DMS153 treated with DMSO at 0.1 percent for 48 hours (cell line): Measurements from ENCODE around the gene RELA.
"Not testable (repeated sequence)": the region's sequence is repeated elsewhere in the genome, so short reads cannot be mapped to it uniquely, and the experiment has no call there.

ENCODE experiments used
- DNase-seq: peaks from one replicate; lab custom pipeline; 2025; ENCODE audit not compliant: unreplicated experiment; lab: John Stamatoyannopoulos, UW

The RELA gene

DNA sequence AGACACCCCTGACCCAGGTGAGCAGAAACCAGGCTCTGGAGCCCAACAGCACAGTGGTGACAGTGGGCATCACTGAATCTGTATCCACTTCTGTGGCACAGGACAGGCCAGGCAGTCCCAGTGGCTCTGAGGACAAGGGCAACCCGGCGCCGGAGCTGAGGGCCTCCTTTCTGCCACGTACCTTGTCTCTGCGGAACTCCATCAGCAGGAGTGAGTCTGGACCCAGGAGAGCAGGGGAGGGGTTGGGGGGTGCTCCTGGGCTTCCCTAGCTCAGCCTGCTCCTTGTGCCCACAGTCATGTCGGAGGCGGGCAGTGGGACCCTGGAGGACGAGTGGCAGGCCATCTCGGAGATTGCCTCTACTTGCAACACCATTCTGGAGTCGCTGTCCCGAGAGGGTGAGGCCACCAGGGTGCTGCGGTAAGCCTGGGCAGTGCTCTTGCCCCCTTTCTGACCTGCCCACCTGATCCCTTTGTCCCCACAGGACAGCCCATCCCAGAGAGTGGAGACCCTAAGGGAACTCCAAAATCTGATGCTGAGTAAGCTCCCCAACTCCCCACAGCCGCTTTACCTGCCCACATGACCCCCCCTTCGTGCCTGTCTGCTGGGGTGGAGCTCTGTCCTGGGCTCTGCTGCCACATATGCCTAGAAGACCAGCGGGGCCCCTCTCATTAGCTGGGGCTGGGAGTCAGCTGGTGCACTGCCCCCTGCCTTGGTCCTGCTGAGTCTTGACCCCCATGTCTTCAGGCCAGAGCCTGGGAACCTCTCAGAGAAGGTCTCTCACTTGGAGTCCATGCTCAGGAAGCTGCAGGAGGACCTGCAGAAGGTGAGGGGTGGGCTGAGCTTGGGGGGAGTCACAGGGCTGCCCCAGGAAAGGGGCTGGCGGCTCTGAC, 12.8 kb downstream of the RELA start:
- no peak for DNase-seq

DNA sequence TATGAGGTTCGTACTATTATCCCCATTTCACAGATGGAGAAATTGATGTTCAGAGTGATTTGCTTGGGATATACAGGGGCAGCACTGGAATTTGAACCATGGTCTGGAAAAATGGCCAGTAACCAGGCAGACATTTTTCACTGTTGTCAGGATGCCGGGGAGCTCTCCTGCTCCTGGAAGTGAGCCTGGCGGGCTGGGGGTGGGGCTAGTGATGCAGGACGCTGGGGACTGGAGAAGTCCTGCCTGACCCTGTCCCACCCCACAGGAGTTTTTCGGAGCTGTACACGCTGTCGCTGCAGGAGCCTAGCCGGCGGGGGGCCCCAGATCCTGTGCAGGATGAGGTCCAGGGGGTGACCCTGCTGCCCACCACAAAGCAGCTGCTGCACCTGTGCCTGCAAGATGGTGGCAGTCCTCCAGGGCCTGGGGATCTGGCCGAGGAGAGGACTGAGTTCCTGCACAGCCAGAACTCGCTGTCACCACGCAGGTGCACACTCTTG, 13.7 kb downstream of the RELA start:
- no peak for DNase-seq

DNA sequence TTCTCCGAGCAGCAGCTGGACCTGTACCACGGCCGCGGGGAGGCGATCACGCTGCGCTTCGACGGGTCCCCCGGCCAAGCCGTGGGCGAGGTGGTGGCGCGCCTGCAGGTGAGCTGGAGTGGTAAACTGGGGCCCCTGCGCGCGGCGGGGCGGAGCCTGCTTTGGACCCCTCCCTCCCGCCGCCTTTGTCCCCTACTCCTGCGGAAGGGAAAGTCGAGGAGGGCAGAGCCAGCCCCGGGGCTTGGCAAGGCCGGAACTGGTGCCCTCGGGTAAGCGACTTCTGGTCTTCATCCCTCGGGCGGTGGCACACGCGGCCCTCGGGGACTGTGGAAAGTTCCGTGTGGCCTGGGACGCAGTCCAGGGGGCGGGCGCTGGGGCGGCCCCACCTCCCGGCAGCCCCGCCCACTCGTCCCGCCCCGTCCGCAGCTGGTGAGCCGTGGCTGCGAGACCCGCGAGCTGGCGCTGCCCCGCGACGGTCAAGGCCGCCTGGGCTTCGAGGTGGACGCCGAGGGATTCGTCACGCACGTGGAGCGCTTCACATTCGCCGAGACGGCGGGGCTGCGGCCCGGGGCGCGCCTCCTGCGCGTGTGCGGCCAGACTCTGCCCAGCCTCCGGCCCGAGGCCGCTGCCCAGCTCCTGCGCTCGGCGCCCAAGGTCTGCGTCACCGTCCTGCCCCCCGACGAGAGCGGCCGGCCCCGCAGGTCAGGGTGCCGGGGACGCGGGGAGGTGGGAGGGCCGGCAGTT, 15.6 kb downstream of the RELA start:
- DNase-seq = peak; percentile 14

DNA sequence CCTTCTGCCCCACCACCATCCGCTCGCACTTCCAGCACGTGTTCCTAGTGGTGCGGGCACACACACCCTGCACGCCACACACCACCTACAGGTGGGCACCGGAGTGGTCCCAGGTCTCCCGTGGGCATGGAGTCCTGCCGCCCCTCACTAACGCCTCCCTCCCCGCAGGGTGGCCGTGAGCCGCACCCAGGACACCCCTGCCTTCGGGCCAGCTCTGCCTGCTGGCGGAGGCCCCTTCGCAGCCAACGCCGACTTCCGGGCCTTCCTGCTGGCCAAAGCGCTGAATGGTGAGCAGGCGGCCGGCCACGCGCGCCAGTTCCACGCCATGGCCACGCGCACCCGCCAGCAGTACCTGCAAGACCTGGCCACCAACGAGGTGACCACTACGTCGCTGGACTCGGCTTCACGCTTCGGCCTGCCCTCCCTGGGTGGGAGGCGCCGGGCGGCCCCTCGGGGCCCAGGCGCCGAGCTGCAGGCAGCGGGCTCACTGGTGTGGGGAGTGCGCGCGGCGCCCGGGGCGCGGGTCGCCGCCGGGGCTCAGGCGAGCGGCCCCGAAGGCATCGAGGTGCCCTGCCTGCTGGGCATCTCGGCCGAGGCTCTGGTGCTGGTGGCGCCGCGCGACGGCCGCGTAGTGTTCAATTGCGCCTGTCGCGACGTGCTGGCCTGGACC, 16.3 kb downstream of the RELA start:
- no peak for DNase-seq

DNA sequence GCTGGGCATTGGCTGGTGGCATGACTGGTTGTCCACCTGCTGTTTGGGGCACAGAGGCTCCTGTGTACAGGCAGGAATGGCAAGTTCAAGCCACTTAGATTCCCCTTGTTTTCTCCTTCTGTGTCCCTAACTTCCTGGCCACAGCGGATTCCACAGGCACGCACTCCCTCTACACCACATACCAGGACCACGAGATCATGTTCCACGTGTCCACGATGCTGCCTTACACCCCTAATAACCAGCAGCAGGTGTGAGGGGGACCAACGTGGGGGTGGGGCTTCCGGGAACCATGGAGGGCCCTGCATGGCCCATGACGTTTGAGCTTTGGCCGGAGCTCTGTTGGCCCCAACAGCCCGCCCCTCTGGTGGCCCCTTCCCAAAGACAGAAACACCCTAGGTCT, 17.0 kb downstream of the RELA start:
- DNase-seq = no peak

DNA sequence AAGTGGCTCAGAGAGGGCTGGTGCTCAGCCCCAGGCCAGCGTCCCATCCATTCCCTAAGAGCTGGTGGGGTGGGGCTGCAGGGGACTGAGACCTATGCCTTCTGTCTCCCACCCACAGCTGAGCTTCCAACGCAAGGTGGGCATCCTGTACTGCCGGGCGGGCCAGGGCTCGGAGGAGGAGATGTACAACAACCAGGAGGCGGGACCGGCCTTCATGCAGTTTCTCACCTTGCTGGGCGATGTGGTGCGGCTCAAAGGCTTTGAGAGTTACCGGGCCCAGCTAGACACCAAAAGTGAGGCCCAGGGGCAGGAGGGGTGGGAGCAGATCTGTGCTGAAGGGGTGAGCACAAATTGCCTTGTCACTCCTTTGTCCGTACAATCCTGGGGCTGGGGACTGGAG, 17.9 kb downstream of the RELA start:
- DNase-seq = no peak

DNA sequence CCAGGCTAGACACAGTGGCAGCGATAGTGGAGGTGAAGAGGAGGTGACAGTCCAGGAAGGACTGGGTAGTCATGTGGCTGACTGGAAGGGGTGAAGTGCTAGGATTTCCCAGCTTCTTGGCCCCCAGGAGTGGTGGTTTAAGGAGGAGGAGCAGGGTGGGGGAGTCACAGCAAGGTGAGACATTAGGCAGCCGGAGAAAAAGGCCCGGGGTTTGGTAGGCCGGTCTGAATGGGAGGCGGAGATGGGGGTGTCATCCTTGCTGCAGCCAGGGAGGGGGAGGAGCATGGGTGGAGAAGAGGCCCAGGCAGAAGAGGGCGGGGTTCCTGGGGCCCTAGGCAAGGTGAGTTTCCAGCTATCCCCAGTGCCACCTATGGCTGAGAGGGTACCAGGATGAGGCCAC, 18.7 kb downstream of the RELA start:
- no peak for DNase-seq

DNA sequence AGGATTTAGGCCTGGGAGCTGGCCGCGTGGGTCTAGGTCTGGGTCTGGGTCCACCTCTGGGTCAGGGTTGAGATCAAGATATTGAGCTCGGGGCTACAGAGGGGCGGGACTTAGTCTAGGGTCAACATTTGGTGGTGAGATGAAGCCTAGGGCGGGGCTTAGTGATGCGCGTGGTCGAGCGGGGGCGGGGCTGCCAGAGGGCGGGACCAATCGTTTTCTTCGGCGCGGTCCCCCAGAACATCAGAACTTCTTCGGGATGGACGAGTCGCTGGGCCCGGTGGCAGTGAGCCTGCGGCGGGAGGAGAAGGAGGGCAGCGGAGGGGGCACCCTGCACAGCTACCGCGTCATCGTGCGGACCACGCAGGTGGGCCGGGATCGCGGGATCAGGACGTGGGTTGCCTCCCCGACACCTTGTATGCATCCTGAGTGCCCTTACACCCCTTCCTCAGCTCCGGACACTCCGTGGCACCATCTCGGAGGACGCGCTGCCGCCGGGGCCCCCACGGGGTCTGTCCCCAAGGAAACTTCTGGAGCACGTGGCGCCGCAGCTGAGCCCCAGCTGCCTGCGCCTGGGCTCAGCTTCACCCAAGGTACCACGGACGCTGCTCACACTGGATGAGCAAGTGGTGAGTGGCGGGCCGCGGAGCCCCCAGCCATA, 20.6 kb downstream of the RELA start:
- DNase-seq = no peak

DNA sequence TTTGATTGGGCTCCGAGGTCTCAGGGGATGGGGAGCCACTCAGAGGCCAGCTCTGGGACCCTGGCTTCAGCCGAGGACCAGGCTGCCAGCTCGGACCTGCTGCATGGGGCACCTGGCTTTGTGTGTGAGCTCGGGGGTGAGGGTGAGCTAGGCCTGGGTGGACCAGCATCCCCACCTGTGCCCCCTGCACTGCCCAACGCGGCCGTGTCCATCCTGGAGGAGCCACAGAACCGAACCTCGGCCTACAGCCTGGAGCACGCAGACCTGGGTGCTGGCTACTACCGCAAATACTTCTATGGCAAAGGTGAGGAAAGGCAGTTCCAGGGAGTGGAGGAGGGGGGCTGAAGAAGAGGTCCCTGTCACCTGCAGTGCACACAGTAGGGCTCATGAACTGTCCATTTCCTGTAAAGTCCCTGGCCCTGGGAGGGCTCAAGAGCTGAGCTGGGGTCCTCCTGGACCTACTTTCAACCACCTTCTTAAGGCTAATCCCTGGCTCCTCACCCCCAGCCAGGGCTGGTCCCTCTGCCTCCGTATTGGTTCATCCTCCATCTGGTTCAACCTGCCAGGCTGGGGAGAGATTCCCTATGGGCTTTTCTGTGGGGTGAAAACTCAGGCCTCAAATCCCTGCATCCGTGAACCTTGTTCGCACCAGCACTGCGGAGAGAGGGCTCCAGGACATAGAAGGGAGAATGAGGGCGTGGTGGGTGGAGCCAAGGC, 21.3 kb downstream of the RELA start:
- no peak for DNase-seq

DNA sequence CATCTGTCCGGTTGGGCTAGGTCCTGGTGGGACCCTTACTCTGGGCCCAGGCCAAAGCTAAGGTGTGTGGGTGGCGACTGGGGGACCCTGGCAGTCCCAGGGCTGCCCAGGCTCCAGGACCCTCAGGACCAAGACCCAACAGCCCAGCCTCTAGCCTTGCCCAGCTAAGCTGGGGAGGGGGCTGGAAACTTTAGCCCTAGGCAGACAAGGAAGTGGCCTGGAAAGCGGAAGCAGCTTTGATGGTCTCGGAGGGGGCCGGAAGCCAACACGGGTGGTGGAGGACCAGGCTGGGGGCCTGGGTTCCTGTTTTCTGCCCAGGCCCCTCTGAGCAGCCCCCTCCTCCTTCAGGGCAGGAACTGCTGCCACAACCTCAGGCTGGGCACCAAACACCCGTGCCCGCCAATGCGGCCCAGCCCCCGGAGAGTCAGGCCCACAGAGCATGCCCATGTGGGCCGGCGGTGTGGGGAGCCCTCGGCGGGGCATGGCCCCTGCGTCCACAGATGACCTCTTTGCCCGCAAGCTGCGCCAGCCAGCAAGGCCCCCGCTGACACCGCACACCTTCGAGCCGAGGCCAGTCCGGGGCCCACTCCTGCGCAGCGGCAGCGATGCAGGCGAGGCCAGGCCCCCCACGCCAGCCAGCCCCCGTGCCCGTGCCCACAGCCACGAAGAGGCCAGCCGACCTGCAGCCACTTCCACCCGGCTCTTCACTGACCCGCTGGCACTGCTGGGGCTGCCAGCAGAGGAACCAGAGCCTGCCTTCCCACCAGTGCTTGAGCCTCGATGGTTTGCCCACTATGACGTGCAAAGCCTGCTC, 22.0 kb downstream of the RELA start:
- no peak for DNase-seq

DNA sequence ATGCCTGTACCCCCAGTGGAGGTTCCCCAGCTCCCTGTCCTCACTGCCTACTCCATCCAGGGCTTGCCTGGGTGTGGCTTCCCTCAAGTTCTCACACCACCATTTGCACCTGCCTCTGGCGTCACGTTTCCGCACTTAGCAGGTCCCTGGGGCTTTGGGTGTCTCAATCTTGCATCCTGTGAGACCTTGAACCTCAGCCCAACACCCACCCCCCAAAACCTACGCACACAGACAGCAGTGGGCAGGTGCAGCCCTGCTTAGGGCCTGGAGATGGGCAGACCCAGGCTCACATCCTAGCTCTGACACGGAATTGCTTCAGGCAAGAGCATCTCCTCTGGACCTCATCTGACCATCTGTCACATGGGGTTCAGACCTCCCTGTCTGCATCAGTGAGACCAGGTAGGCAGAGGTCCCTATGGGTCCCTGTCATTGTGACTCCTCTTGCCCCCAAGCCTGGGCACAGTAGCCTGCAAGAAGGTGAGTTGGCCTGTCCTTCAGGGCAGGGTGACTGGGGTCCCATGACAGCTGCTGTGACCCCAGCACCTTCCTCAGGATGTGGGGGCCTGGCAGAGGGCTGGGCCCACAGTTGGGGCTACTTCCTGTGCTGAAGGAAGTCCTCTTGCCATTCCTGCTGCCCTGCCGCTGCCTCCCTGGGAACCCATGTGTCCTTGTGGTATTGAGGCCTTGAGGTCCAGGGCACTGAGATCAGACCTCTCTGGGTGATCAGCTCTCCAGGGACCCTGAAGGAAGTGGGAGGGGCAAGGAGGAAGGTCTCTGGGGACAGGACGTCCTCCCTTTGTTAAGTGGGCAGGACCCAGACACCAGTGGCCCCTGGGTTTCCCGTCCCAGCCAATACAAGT, 22.9 kb downstream of the RELA start:
- no peak for DNase-seq

DNA sequence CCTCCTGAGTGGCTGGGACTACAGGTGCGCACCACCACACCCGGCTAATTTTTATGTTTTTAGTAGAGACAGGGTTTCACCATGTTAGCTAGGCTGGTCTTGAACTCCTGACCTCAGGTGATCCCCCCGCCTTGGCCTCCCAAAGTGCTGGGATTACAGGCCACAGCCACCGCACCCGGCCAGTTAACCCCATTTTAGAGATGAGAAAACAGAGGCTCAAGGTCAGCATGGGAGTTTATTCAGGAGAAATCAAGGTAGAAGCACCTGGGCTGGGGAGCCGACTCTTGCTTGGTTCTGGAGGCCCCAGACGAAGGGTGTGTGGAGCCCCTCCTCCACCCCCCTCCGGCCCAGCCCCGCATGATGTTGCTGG, 23.5 kb downstream of the RELA start:
- not testable (repeated sequence) for DNase-seq

DNA sequence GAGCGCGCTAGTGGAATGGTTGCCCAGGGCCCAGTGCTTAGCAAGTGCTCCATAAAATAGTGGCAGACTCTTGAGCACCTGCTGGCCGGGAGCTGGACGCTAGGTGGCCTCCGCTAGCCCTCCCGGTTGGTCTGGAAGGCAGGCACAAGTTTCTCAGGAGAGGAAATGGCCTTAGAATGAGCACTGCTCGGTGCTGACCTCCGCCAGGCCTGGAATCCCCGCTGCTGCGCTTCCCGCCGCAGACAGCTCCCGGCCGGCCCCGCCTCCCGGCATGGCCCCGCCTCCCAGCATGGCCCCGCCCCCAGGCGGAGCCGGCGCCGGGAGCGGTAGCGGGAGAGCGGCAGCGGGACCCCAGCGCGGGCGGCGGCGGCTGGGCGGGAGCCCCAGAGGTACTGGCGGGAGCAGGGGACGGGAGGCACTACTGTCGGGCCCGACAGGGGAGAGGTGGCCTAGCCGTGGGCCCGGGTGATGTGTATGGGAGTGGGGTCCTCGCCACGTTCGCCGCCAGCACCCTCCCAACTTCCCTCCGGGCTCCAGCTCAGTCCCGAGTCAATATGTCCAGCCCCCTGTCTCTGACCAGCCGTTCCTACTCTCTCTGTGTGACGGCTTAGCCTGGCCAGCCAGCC, 24.8 kb downstream of the RELA start, which contains the start of gene SIPA1:
Gene SIPA1 (plus strand): TSS at position 308 of the 626 bp plus-strand sequence. CDS start 2,821 bp downstream, outside the sequence.
- peak; percentile 41 for DNase-seq

DNA sequence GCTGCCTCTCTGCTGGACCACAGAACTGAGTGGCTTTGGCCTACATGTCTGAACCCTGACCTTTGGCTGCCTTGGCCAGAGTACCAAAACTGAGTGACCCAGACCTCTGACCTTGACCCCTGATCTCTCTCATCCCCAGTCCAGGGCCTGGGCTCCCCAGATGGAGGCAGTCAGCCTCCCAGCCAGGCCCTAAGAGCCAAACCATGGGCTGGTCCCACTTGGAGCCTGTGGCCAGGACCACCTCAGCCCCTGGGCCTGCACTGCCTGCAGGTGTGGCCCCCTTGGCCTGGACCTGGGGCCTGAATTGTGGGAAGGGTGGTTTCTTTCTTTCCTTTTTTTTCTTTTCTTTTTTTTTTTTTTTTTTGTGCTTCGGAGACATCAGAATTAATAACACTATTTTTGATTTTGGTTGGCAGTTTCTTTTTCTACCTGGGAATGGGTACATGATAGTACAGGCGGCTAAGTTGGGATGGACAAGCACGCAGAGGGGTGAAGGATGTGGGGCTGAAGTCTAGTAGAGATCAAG, 25.6 kb downstream of the RELA start:
- no peak for DNase-seq

DNA sequence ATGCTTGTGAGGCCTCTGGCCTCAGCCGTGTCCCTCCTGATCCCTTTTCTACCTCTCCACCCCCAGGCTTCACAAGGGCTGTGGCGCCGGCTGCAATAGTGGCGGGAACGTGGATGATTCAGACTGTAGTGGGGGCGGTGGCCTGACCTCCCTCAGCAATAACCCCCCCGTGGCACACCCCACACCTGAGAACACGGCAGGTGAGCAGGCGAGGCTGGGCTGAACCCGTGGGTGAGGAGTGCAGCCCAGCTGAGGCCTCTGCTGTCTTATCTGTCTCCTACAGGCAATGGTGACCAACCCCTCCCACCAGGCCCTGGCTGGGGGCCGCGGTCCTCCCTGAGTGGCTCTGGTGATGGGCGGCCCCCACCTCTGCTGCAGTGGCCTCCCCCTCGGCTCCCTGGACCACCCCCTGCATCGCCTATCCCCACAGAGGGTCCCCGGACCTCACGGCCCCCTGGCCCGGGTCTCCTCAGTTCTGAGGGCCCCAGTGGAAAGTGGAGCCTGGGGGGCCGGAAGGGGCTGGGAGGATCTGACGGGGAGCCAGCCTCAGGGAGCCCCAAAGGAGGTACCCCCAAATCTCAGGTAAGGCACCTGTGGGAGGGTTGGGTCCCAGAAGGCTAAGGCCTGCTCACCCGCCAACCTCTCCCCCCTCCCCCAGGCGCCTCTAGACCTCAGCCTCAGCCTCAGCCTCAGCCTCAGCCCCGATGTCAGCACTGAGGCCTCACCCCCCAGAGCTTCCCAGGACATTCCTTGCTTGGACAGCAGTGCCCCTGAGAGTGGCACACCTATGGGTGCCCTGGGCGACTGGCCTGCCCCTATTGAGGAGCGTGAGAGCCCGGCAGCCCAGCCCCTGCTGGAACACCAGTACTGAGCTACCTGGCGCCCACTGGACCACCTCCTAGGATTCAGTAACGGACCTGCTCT, 26.3 kb downstream of the RELA start:
- no peak for DNase-seq

DNA sequence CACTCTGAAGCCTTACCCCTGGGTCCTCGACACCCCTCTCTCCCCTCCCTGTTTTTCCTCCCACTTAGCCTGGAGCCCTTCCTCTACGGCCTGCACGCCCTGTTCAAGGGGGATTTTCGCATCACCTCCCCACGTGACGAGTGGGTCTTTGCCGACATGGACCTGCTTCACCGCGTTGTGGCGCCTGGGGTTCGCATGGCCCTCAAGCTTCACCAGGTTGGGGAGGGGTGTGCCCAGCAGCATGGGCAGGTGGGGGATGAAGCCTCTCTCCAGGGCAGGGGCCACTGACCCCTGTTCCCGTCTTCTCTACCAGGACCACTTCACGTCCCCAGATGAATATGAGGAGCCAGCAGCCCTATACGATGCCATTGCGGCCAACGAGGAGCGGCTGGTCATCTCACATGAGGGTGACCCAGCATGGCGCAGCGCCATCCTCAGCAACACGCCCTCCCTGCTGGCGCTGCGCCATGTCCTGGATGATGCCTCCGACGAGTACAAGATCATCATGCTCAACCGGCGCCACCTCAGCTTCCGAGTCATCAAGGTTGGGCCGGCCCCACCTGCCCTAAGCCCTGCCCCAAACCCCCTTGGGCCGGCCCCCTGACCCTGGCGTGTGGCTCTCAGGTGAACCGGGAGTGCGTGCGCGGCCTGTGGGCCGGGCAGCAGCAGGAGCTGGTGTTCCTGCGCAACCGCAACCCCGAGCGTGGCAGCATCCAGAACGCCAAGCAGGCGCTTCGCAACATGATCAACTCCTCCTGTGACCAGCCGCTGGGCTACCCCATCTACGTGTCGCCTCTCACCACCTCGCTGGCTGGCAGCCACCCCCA, 27.6 kb downstream of the RELA start:
- DNase-seq = no peak
